HepG2 (cell line): Measurements from ENCODE around the gene KLHDC1. TPM values are rescaled to one million over a fixed set of nuclear protein-coding genes. Genes with fewer than 3 reads are reported as not detected.
A peak's percentile ranks its signal among the peaks of the same experiment; 100 is the strongest.

ENCODE experiments used
- ATF4 ChIP-seq, 2 experiments: fragments of 450-650 bp in 1 of 2; sonication (generic) in 1 of 2; formaldehyde crosslinking; IDR thresholded peaks; 2 replicates each; pipeline versions ENCODE4 v1.5.0 to v1.8.0; 2020 to 2022; ENCODE audit warnings: mild to moderate bottlenecking in 1 of 2, missing genetic modification reagents in 1 of 2
- ATM ChIP-seq: fragments of 450-650 bp; IDR thresholded peaks from 2 replicates; pipeline ENCODE4 v1.7.1; 2017; ENCODE audit warnings: mild to moderate bottlenecking, borderline replicate concordance
- DPF2 ChIP-seq: sonication (generic); formaldehyde crosslinking; IDR thresholded peaks from 2 replicates; pipeline ENCODE4 v1.4.0; 2020; ENCODE audit warnings: mild to moderate bottlenecking, low read depth, missing genetic modification reagents, borderline replicate concordance
- GATAD1 ChIP-seq: IDR thresholded peaks from 2 replicates; pipeline ENCODE4 v1.6.1; 2016; ENCODE audit warnings: missing genetic modification reagents, missing compliant biosample characterization
- HDAC1 ChIP-seq: sonication (generic); formaldehyde crosslinking; IDR thresholded peaks from 2 replicates; pipeline ENCODE4 v1.5.1; 2020; ENCODE audit warnings: mild to moderate bottlenecking, missing genetic modification reagents
- NCOA2 ChIP-seq: sonication (generic); formaldehyde crosslinking; IDR thresholded peaks from 2 replicates; pipeline ENCODE4 v1.8.0; 2022; ENCODE audit warnings: inconsistent platforms
- NFIB ChIP-seq: sonication (generic); formaldehyde crosslinking; IDR thresholded peaks from 2 replicates; pipeline ENCODE4 v1.9.0; 2021; ENCODE audit warnings: missing genetic modification reagents, mild to moderate bottlenecking, borderline replicate concordance
- PHB2 ChIP-seq: fragments of 450-650 bp; IDR thresholded peaks from 2 replicates; pipeline ENCODE4 v1.6.1; 2018; ENCODE audit not compliant: partially characterized antibody
- SMAD9 ChIP-seq: sonication (generic); formaldehyde crosslinking; IDR thresholded peaks from 2 replicates; pipeline ENCODE4 v1.5.1; 2020; ENCODE audit warnings: mild to moderate bottlenecking, missing genetic modification reagents
- SRSF1 ChIP-seq: fragments of 200-400 bp; formaldehyde crosslinking; optimal IDR thresholded peaks from 2 replicates; pipeline ENCODE3; 2017; ENCODE audit warnings: mild to moderate bottlenecking, low read depth, low read length, moderate library complexity
- TEAD3 ChIP-seq: optimal IDR thresholded peaks from 2 replicates; pipeline ENCODE3; 2016; ENCODE audit warnings: borderline replicate concordance
- TRIM22 ChIP-seq: fragments of 450-650 bp; IDR thresholded peaks from 2 replicates; pipeline ENCODE4 v1.6.1; 2017
- ZBTB42 ChIP-seq: sonication (generic); formaldehyde crosslinking; IDR thresholded peaks from 2 replicates; pipeline ENCODE4 v1.5.0; 2020; ENCODE audit warnings: mild to moderate bottlenecking, missing genetic modification reagents
- ZNF614 ChIP-seq: IDR thresholded peaks from 2 replicates; pipeline ENCODE4 v1.6.1; 2018; ENCODE audit warnings: missing biosample characterization, missing genetic modification reagents, inconsistent platforms, borderline replicate concordance
- polyA plus RNA-seq, 8 experiments: library from polyadenylated mRNA; depleted of rRNA in 3 of 8; stranded (reverse) in 7 of 8; unstranded in 1 of 8; fragments of >200 nt; fragmentation: Illumina TruSeq in 4 of 8; extraction: Trizol in 4 of 8; gene quantifications; 2 replicates each; pipeline versions ENCODE4 v1.2.1 to v1.2.3, GENCODE V29; 2011 to 2016; ENCODE audit warnings: low read depth in 4 of 8, missing spikeins in 1 of 8, mixed read lengths in 1 of 8; ENCODE audit not compliant: insufficient read depth in 1 of 8
- total RNA-seq, 5 experiments: library from RNA; depleted of rRNA; stranded (reverse); fragments of >200 nt; fragmentation: Illumina TruSeq; extraction: Trizol; gene quantifications; 2 replicates each; pipeline ENCODE4 v1.2.3, GENCODE V29; 2016; ENCODE audit warnings: low read depth in 1 of 5
- TF ChIP-seq, protein P1 (sequence below): sonication (generic); formaldehyde crosslinking; conservative IDR thresholded peaks from 2 replicates; pipeline ENCODE4 v1.8.0; 2022; ENCODE audit warnings: mild to moderate bottlenecking, moderate library complexity, missing genetic modification reagents
- TF ChIP-seq, protein P2 (sequence below): IDR thresholded peaks from 2 replicates; pipeline ENCODE4 v1.6.1; 2012; ENCODE audit warnings: low read depth, low read length, improper control_type of control experiment
- TF ChIP-seq, protein P3 (sequence below): sonication (generic); formaldehyde crosslinking; IDR thresholded peaks from 2 replicates; pipeline ENCODE4 v1.8.0; 2022; ENCODE audit warnings: mild to moderate bottlenecking, missing genetic modification reagents, moderate library complexity
- TF ChIP-seq, protein P4 (sequence below): sonication (generic); formaldehyde crosslinking; IDR thresholded peaks from 2 replicates; pipeline ENCODE4 v1.4.0; 2020; ENCODE audit warnings: missing genetic modification reagents, borderline replicate concordance

The KLHDC1 gene
- total and polyA plus RNA-seq, 2 of the 13 experiments (the other 11 are each of a cell fraction or from before 2014, with no cell fraction given) = 0.11 TPM; not detected in 1

GRCh38 chr14:49767571-49768300 is 74.8 kb downstream of the KLHDC1 start, which contains the start of gene KLHDC2 (continued):
- TF ChIP-seq DPF2 (CRISPR knock-in tag) = no peak
- TF ChIP-seq PHB2 = no peak
- TF ChIP-seq, protein P1, sequence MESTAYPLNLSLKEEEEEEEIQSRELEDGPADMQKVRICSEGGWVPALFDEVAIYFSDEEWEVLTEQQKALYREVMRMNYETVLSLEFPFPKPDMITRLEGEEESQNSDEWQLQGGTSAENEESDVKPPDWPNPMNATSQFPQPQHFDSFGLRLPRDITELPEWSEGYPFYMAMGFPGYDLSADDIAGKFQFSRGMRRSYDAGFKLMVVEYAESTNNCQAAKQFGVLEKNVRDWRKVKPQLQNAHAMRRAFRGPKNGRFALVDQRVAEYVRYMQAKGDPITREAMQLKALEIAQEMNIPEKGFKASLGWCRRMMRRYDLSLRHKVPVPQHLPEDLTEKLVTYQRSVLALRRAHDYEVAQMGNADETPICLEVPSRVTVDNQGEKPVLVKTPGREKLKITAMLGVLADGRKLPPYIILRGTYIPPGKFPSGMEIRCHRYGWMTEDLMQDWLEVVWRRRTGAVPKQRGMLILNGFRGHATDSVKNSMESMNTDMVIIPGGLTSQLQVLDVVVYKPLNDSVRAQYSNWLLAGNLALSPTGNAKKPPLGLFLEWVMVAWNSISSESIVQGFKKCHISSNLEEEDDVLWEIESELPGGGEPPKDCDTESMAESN (CRISPR knock-in tag) = peak; percentile 51; the same call in 1 of the 2 replicates
- no peak for TF ChIP-seq NFIB (CRISPR knock-in tag)
- TF ChIP-seq, protein P2, sequence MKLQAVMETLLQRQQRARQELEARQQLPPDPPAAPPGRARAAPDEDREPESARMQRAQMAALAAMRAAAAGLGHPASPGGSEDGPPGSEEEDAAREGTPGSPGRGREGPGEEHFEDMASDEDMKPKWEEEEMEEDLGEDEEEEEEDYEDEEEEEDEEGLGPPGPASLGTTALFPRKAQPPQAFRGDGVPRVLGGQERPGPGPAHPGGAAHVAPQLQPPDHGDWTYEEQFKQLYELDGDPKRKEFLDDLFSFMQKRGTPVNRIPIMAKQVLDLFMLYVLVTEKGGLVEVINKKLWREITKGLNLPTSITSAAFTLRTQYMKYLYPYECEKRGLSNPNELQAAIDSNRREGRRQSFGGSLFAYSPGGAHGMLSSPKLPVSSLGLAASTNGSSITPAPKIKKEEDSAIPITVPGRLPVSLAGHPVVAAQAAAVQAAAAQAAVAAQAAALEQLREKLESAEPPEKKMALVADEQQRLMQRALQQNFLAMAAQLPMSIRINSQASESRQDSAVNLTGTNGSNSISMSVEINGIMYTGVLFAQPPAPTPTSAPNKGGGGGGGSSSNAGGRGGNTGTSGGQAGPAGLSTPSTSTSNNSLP = no peak
- no peak for TF ChIP-seq SRSF1
- TF ChIP-seq NCOA2 (CRISPR knock-in tag) = no peak; the same call in 1 of the 2 replicates
- no peak for TF ChIP-seq ZNF614 (CRISPR knock-in tag)
- TF ChIP-seq HDAC1 (CRISPR knock-in tag) = no peak
- no peak for TF ChIP-seq SMAD9
- TF ChIP-seq GATAD1 (CRISPR knock-in tag) = peak; percentile 82
- TF ChIP-seq, protein P3, sequence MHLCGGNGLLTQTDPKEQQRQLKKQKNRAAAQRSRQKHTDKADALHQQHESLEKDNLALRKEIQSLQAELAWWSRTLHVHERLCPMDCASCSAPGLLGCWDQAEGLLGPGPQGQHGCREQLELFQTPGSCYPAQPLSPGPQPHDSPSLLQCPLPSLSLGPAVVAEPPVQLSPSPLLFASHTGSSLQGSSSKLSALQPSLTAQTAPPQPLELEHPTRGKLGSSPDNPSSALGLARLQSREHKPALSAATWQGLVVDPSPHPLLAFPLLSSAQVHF (CRISPR knock-in tag) = 0 out of 2 replicates have a peak, but pooled peaks have one; percentile 29
- TF ChIP-seq, protein P4, sequence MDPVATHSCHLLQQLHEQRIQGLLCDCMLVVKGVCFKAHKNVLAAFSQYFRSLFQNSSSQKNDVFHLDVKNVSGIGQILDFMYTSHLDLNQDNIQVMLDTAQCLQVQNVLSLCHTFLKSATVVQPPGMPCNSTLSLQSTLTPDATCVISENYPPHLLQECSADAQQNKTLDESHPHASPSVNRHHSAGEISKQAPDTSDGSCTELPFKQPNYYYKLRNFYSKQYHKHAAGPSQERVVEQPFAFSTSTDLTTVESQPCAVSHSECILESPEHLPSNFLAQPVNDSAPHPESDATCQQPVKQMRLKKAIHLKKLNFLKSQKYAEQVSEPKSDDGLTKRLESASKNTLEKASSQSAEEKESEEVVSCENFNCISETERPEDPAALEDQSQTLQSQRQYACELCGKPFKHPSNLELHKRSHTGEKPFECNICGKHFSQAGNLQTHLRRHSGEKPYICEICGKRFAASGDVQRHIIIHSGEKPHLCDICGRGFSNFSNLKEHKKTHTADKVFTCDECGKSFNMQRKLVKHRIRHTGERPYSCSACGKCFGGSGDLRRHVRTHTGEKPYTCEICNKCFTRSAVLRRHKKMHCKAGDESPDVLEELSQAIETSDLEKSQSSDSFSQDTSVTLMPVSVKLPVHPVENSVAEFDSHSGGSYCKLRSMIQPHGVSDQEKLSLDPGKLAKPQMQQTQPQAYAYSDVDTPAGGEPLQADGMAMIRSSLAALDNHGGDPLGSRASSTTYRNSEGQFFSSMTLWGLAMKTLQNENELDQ (CRISPR knock-in tag) = no peak
- no peak for TF ChIP-seq TRIM22
- TF ChIP-seq TEAD3 (CRISPR knock-in tag) = peak; percentile 22
- no peak for TF ChIP-seq ZBTB42 (CRISPR knock-in tag)
- TF ChIP-seq ATM = no peak
- peak in 1 of 2 experiments; percentile 24; a peak in 1 of 4 replicates for TF ChIP-seq ATF4 (CRISPR knock-in tag; IDR thresholded peaks at IDR 0.05)
